ENCODE measurements around the gene BOD1L1.

The BOD1L1 gene

GRCh38 chr4:13553081-13553480 is 74.4 kb downstream of the BOD1L1 start:
- DNase-seq: no peak

- peak; percentile 85 for DNase-seq
These were observed 78.5 kb downstream of the BOD1L1 start for GRCh38 chr4:13548984-13549546.

GRCh38 chr4:13548059-13548983 is 79.2 kb downstream of the BOD1L1 start:
- DNase-seq: no peak

GRCh38 chr4:13547485-13548041 is 80.0 kb downstream of the BOD1L1 start:
- peak; percentile 33 for DNase-seq

GRCh38 chr4:13546941-13547484 is 80.5 kb downstream of the BOD1L1 start:
- peak; percentile 30 for DNase-seq

GRCh38 chr4:13546142-13546940 is 81.2 kb downstream of the BOD1L1 start:
- DNase-seq: no peak

- DNase-seq: no peak
These were observed 82.1 kb downstream of the BOD1L1 start for GRCh38 chr4:13545394-13545808.

- peak; percentile 40 for DNase-seq
These were observed 82.7 kb downstream of the BOD1L1 start for GRCh38 chr4:13544606-13545393.

- DNase-seq: no peak
These were observed 83.5 kb downstream of the BOD1L1 start, which contains the start of gene NKX3-2 for GRCh38 chr4:13543839-13544605. Gene NKX3-2 (minus strand): TSS chr4:13544508. CDS start chr4:13544414, 94 bp downstream.

GRCh38 chr4:13543032-13543838 is 84.3 kb downstream of the BOD1L1 start:
- DNase-seq: no peak

- no peak for DNase-seq
These were observed 84.9 kb downstream of the BOD1L1 start for GRCh38 chr4:13542577-13543031.

GRCh38 chr4:13541720-13542576 is 85.6 kb downstream of the BOD1L1 start:
- peak; percentile 33 for DNase-seq

- DNase-seq: no peak
These were observed 86.3 kb downstream of the BOD1L1 start for GRCh38 chr4:13541176-13541604.

GRCh38 chr4:13540446-13541175 is 86.9 kb downstream of the BOD1L1 start:
- no peak for DNase-seq

- DNase-seq: no peak
These were observed 87.7 kb downstream of the BOD1L1 start for GRCh38 chr4:13539619-13540445.

GRCh38 chr4:13539047-13539618 is 88.4 kb downstream of the BOD1L1 start:
- no peak for DNase-seq

GRCh38 chr4:13538427-13538973 is 89.0 kb downstream of the BOD1L1 start:
- DNase-seq: no peak
